BJ (cell line): ENCODE results near the gene TFAP2D. TPM values are rescaled to one million over a fixed set of nuclear protein-coding genes. Genes with fewer than 3 reads are reported as not detected.

Source experiments
- CTCF ChIA-PET: fragments of 350-600 bp; formaldehyde crosslinking; extraction: SDS; loops from one replicate; lab custom pipeline; 2021; ENCODE audit warnings: antibody characterized with exemption, inconsistent platforms; lab: Yijun Ruan, JAX
- POLR2A ChIA-PET: fragments of 300-600 bp; sonication (Branson Sonifier 250); formaldehyde crosslinking; extraction: SDS; loops from one replicate; lab custom pipeline; 2021; ENCODE audit warnings: antibody characterized with exemption; lab: Charles Lee
- DNase-seq: peaks from one replicate; pipeline ENCODE4 v3.0.0-alpha.2; 2011; ENCODE audit warnings: low read depth
- H3K27me3 ChIP-seq: 2 replicates; pipeline ENCODE4 v1.6.0; 2011; ENCODE audit warnings: low read length; ENCODE audit not compliant: control insufficient read depth, insufficient read depth
- H3K36me3 ChIP-seq: 2 replicates; pipeline ENCODE4 v1.5.1; 2011; ENCODE audit warnings: low read length; ENCODE audit not compliant: control insufficient read depth, insufficient read depth
- H3K4me3 ChIP-seq: 2 replicates; pipeline ENCODE4 v1.5.1; 2011; ENCODE audit warnings: low read depth, mild to moderate bottlenecking, control low read depth, low read length
- polyA plus RNA-seq: library from polyadenylated mRNA; depleted of rRNA; stranded (reverse); fragments of >200 nt; gene quantifications from 2 replicates; pipeline ENCODE4 v1.2.3, GENCODE V29; 2011
- TF ChIP-seq, protein P1 (sequence below): IDR thresholded peaks from 2 replicates; pipeline ENCODE4 v1.5.1; 2011; ENCODE audit warnings: low read depth, mild to moderate bottlenecking, control low read depth, inconsistent platforms, low read length, moderate library complexity; ENCODE audit not compliant: insufficient read depth

TFAP2D gene
- polyA plus RNA-seq, 1 experiment = not detected

- no peak for DNase-seq
- TF ChIP-seq, protein P1, sequence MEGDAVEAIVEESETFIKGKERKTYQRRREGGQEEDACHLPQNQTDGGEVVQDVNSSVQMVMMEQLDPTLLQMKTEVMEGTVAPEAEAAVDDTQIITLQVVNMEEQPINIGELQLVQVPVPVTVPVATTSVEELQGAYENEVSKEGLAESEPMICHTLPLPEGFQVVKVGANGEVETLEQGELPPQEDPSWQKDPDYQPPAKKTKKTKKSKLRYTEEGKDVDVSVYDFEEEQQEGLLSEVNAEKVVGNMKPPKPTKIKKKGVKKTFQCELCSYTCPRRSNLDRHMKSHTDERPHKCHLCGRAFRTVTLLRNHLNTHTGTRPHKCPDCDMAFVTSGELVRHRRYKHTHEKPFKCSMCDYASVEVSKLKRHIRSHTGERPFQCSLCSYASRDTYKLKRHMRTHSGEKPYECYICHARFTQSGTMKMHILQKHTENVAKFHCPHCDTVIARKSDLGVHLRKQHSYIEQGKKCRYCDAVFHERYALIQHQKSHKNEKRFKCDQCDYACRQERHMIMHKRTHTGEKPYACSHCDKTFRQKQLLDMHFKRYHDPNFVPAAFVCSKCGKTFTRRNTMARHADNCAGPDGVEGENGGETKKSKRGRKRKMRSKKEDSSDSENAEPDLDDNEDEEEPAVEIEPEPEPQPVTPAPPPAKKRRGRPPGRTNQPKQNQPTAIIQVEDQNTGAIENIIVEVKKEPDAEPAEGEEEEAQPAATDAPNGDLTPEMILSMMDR = no peak
- POLR2A ChIA-PET = no interaction called here
- Histone ChIP-seq H3K27me3 (0 out of 2 replicates have a peak, but pooled peaks cover 1% of the 10 kb centered on the region), H3K36me3 (no peaks in the 10 kb centered on the region), H3K4me3 (no peak overlapping the region)
- CTCF ChIA-PET = no interaction called here
Observed at GRCh38 chr6:50707652-50708300, 5.5 kb upstream of the TFAP2D start.

DNA sequence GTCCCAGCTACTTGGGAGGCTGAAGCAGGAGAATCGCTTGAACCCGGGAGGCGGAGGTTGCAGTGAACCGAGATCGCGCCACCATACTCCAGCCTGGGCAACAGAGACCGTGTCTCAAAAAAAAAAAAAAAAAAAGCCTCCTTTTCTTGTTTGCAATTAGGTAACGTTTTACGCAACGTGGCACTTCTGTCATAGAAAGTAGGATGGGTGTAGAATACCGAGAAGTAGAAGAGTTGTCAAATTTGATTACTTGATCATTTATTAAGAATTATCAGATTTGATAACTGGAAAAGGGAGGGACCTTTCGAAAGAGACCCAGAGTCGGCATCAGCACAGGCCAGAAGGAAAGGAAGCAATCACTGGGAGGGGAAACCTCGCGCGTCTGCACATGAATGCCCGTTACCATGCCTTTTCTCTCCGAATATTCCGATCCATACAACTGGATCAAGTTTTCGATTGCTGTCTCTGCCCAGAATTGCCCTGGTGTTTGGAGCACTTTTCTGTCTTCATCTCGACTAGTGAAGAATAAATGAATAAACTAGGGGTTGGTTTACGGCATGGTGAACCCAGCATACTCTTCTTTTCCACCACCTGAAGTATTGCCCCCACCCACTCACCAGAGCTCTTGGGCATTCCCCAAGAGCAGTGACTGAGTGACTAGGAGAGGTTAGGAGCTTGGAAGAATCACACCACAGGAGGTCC is 4.5 kb upstream of the TFAP2D start:
- Histone ChIP-seq H3K4me3 (no peak overlapping the region), H3K36me3 (no peaks in the 10 kb centered on the region), H3K27me3 (0 out of 2 replicates have a peak, but pooled peaks cover 1% of the 10 kb centered on the region)
- ChIA-PET CTCF (no interaction called here), POLR2A (no interaction called here)
- TF ChIP-seq, protein P1 = no peak
- DNase-seq = no peak

GRCh38 chr6:50709366-50709734 is 4.0 kb upstream of the TFAP2D start:
- CTCF ChIA-PET = no interaction called here
- H3K36me3 ChIP-seq = no peaks in the 10 kb centered on the region
- H3K4me3 ChIP-seq = no peak overlapping the region
- TF ChIP-seq, protein P1 = no peak
- DNase-seq = no peak
- 0 out of 2 replicates have a peak, but pooled peaks cover 1% of the 10 kb centered on the region for H3K27me3 ChIP-seq
- POLR2A ChIA-PET = no interaction called here

GRCh38 chr6:50711686-50712085 is 1.6 kb upstream of the TFAP2D start:
- TF ChIP-seq, protein P1 = no peak
- ChIA-PET CTCF (no interaction called here), POLR2A (no interaction called here)
- DNase-seq = no peak
- H3K36me3 ChIP-seq = no peaks in the 10 kb centered on the region
- peaks cover 7% of the 10 kb centered on the region for H3K27me3 ChIP-seq
- H3K4me3 ChIP-seq = no peak overlapping the region

GRCh38 chr6:50712291-50712690 is 1.0 kb upstream of the TFAP2D start:
- ChIA-PET CTCF (no interaction called here), POLR2A (no interaction called here)
- H3K4me3 ChIP-seq = no peak overlapping the region
- H3K27me3 ChIP-seq = peaks cover 7% of the 10 kb centered on the region
- TF ChIP-seq, protein P1 = no peak
- no peak for DNase-seq
- no peaks in the 10 kb centered on the region for H3K36me3 ChIP-seq
